PC-3 (cell line): ENCODE data around the gene GDF7. TPM values are rescaled to one million over a fixed set of nuclear protein-coding genes. Genes with fewer than 3 reads are reported as not detected.

Source experiments
- ATAC-seq: fragments of 200-7000 bp; cut with Tn5 transposase; 2 replicates; pipeline ENCODE4 v1.9.1; 2020; ENCODE audit warnings: mild to moderate bottlenecking, moderate library complexity
- BruUV-seq: library from RNA; stranded (reverse); fragments of 400-500 nt; replicated peaks from 2 replicates; lab custom pipeline; 2021; lab: Mats Ljungman, UMichigan
- CTCF ChIA-PET: fragments of 300-600 bp; sonication (Branson Sonifier 250); formaldehyde crosslinking; loops from one replicate; lab custom pipeline; 2022; ENCODE audit warnings: antibody characterized with exemption; lab: Charles Lee
- POLR2A ChIA-PET: fragments of 300-600 bp; sonication (Branson Sonifier 250); formaldehyde crosslinking; loops from one replicate; lab custom pipeline; 2022; ENCODE audit warnings: antibody characterized with exemption; ENCODE audit not compliant: unreplicated experiment; lab: Charles Lee
- DNase-seq: peaks from one replicate; pipeline ENCODE4 v3.0.0-alpha.2; 2015
- H2AFZ ChIP-seq: fragments of 300-600 bp; sonication (generic); 2 replicates; pipeline ENCODE4 v1.6.0; 2016; ENCODE audit warnings: antibody characterized with exemption, low read length
- H3F3A ChIP-seq: fragments of 300-600 bp; sonication (generic); one replicate; pipeline ENCODE4 v1.6.0; 2017; ENCODE audit warnings: antibody characterized with exemption, low read length, control low read depth, mild to moderate bottlenecking; ENCODE audit not compliant: unreplicated experiment
- H3K27ac ChIP-seq: fragments of 300-600 bp; sonication (generic); 2 replicates; pipeline ENCODE4 v1.5.1; 2016; ENCODE audit warnings: mild to moderate bottlenecking, low read length
- H3K27me3 ChIP-seq: fragments of 300-600 bp; sonication (generic); 2 replicates; pipeline ENCODE4 v1.6.1; 2016; ENCODE audit warnings: low read length, mixed read lengths
- H3K36me3 ChIP-seq: fragments of 300-600 bp; sonication (generic); 2 replicates; pipeline ENCODE4 v1.6.1; 2016; ENCODE audit warnings: low read depth, mixed run types, low read length, mixed read lengths
- H3K4me1 ChIP-seq: fragments of 300-600 bp; sonication (generic); 2 replicates; pipeline ENCODE4 v1.5.1; 2016; ENCODE audit warnings: low read length; ENCODE audit not compliant: insufficient read depth
- H3K4me2 ChIP-seq: fragments of 300-600 bp; sonication (generic); 2 replicates; pipeline ENCODE4 v1.6.0; 2016; ENCODE audit warnings: low read length
- H3K4me3 ChIP-seq: fragments of 300-600 bp; sonication (generic); 2 replicates; pipeline ENCODE4 v1.5.1; 2016; ENCODE audit warnings: mild to moderate bottlenecking, low read length, mixed read lengths
- H3K79me2 ChIP-seq: fragments of 300-600 bp; sonication (generic); 2 replicates; pipeline ENCODE4 v1.6.1; 2017; ENCODE audit warnings: low read length, mixed read lengths
- H3K9ac ChIP-seq: fragments of 300-600 bp; sonication (generic); 2 replicates; pipeline ENCODE4 v1.6.0; 2016; ENCODE audit warnings: mild to moderate bottlenecking, low read length
- H3K9me2 ChIP-seq: fragments of 300-600 bp; sonication (generic); replicated peaks from 2 replicates; pipeline ENCODE4 v1.6.1; 2016; ENCODE audit warnings: mixed run types, low read length, mixed read lengths
- H3K9me3 ChIP-seq: fragments of 300-600 bp; sonication (generic); 2 replicates; pipeline ENCODE4 v1.6.1; 2016; ENCODE audit warnings: low read length, mixed read lengths
- H4K20me1 ChIP-seq: fragments of 300-600 bp; sonication (generic); 2 replicates; pipeline ENCODE4 v1.6.1; 2016; ENCODE audit warnings: low read length, mixed read lengths
- EZH2 ChIP-seq: fragments of 300-600 bp; sonication (generic); IDR thresholded peaks from one replicate; pipeline ENCODE4 v1.6.1; 2017; ENCODE audit warnings: antibody characterized with exemption, mild to moderate bottlenecking, low read length; ENCODE audit not compliant: unreplicated experiment
- EZH2phosphoT487 ChIP-seq: fragments of 300-600 bp; sonication (generic); IDR thresholded peaks from 2 replicates; pipeline ENCODE4 v1.6.1; 2018; ENCODE audit warnings: mild to moderate bottlenecking, antibody characterized with exemption, low read length, borderline replicate concordance
- intact Hi-C: fragments of 100-400 bp; cut with micrococcal nuclease; formaldehyde crosslinking; loops from 2 replicates; pipeline ENCODE4 v1.9.0; 2023
- total RNA-seq: library from RNA; depleted of rRNA; stranded (reverse); fragments of >200 nt; gene quantifications from 2 replicates; pipeline ENCODE4 v1.2.3, GENCODE V29; 2014
- TF ChIP-seq, protein P1 (sequence below): fragments of 300-600 bp; sonication (generic); conservative IDR thresholded peaks from 2 replicates; pipeline ENCODE4 v1.5.1; 2017; ENCODE audit warnings: antibody characterized with exemption, low read depth, mild to moderate bottlenecking, low read length

Gene GDF7
- total RNA-seq, 1 experiment from 2014 or later = 0.04 TPM

DNA sequence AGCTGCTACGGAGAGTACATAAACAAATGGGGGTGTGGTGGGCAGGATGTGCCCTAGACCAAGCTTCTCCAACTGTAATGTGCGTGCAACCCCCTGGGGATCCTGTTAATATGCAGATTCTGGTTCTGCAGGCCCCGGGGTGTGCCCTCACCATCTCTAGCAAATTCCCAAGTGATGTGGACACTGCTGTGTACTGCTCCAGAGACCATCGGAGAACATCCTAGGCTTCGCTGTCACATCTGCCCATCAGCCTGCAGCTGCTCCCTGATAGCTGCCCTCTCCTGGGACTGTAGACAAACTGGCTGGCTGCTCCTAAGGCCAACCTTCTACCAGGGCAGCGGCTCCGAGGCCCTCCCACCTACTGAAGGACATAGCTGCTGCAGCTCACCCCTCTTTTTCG, 19.2 kb upstream of the GDF7 start:
- DNase-seq (no peak), ATAC-seq (no peak)
- Histone ChIP-seq H3K9ac (no peak overlapping the region), H3K4me2 (no peak overlapping the region), H3K4me1 (peaks cover 15% of the 10 kb centered on the region), H3K79me2 (no peaks in the 10 kb centered on the region), H3K9me3 (no peaks in the 10 kb centered on the region), H4K20me1 (no peaks in the 10 kb centered on the region), H3K27me3 (no peaks in the 10 kb centered on the region), H2AFZ (no peak overlapping the region), H3K4me3 (no peak overlapping the region), H3F3A (no peaks in the 10 kb centered on the region), H3K27ac (no peak overlapping the region), H3K9me2 (no peaks in the 10 kb centered on the region), H3K36me3 (no peaks in the 10 kb centered on the region)
- intact Hi-C loops = no loop called here
- ChIA-PET CTCF (no interaction called here), POLR2A (interaction anchor here (0.6 kb wide), 1 partner anchor 201 kb away, joined by 3 read pairs; no protein-coding TSS in a partner anchor)
- TF ChIP-seq EZH2phosphoT487 (no peak), EZH2 (no peak)
- TF ChIP-seq, protein P1, sequence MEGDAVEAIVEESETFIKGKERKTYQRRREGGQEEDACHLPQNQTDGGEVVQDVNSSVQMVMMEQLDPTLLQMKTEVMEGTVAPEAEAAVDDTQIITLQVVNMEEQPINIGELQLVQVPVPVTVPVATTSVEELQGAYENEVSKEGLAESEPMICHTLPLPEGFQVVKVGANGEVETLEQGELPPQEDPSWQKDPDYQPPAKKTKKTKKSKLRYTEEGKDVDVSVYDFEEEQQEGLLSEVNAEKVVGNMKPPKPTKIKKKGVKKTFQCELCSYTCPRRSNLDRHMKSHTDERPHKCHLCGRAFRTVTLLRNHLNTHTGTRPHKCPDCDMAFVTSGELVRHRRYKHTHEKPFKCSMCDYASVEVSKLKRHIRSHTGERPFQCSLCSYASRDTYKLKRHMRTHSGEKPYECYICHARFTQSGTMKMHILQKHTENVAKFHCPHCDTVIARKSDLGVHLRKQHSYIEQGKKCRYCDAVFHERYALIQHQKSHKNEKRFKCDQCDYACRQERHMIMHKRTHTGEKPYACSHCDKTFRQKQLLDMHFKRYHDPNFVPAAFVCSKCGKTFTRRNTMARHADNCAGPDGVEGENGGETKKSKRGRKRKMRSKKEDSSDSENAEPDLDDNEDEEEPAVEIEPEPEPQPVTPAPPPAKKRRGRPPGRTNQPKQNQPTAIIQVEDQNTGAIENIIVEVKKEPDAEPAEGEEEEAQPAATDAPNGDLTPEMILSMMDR = no peak
- BruUV-seq = no TSS peak

DNA sequence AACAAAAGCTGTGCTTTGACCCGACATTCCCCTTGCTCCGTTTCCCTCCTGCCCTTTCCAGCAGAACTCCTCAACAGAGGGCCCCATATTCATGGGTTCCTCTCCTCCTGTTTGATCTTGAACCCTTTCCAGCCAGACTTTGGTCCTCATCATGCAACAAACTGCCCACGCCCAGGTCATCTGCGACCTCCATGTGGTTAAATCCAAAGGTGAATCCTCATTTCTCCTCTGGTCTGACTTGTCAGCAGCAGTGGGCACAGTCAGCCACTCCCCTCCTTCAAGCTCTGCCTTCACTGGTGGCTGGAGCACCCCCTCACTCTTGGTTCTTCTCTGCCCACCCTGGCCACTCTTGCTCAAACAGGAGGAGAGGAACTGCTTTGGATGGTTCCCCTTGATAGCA, 18.7 kb upstream of the GDF7 start:
- intact Hi-C loops = no loop called here
- CTCF ChIA-PET = no interaction called here

DNA sequence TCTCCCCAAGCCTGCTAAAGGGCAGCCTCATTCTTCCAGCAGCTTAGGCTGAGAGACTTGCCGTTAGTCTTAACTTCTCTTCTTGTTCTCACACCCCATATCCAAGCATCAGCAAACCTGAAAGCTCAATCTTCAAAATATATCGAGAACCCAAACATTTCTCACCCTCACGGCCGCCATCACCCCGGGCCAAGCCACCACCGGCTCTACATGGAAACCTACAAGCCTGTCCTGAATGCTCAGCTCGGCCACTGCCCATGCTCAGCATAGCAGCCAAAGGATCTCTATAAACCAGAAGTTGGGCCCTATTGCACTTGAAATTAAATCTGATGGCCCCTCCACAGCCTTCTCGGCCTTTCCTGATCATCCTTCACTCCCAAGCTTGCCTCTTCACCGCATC, 18.1 kb upstream of the GDF7 start:
- POLR2A ChIA-PET = no interaction called here
- no peaks in the 10 kb centered on the region for H3K36me3 ChIP-seq
- H3K4me3 ChIP-seq = no peak overlapping the region
- no peaks in the 10 kb centered on the region for H3K9me2 ChIP-seq
- H3K9me3 ChIP-seq = no peaks in the 10 kb centered on the region
- no TSS peak for BruUV-seq
- TF ChIP-seq EZH2phosphoT487 (no peak), EZH2 (no peak)
- TF ChIP-seq, protein P1 = no peak
- CTCF ChIA-PET = interaction anchor here (0.9 kb wide), 1 partner anchor 201 kb away, joined by 3 read pairs; the partner anchor contains the start of gene RHOB
- H3K4me1 ChIP-seq = peaks cover 15% of the 10 kb centered on the region
- H3K9ac ChIP-seq = no peak overlapping the region
- H3K79me2 ChIP-seq = no peaks in the 10 kb centered on the region
- no peak overlapping the region for H2AFZ ChIP-seq
- H4K20me1 ChIP-seq = no peaks in the 10 kb centered on the region
- DNase-seq (no peak), ATAC-seq (no peak)
- no peaks in the 10 kb centered on the region for H3K27me3 ChIP-seq
- no peak overlapping the region for H3K4me2 ChIP-seq
- intact Hi-C loops = no loop called here
- H3F3A ChIP-seq = no peaks in the 10 kb centered on the region
- H3K27ac ChIP-seq = no peak overlapping the region

More for the DNA sequence above, 18.7 kb upstream of the GDF7 start:
- Histone ChIP-seq H3F3A (no peaks in the 10 kb centered on the region), H3K4me2 (no peak overlapping the region), H3K9ac (no peak overlapping the region), H3K4me1 (peaks cover 15% of the 10 kb centered on the region), H3K9me3 (no peaks in the 10 kb centered on the region), H2AFZ (no peak overlapping the region), H3K27ac (no peak overlapping the region), H3K9me2 (no peaks in the 10 kb centered on the region), H4K20me1 (no peaks in the 10 kb centered on the region), H3K79me2 (no peaks in the 10 kb centered on the region), H3K4me3 (no peak overlapping the region), H3K36me3 (no peaks in the 10 kb centered on the region), H3K27me3 (no peaks in the 10 kb centered on the region)
- no peak for ATAC-seq
- no peak for TF ChIP-seq EZH2
- POLR2A ChIA-PET = interaction anchor here (0.6 kb wide), 1 partner anchor 202 kb away, joined by 3 read pairs; no protein-coding TSS in a partner anchor
- DNase-seq = no peak
- BruUV-seq = no TSS peak
